GM06990 (cell line): Measurements from ENCODE around the gene MYLK4.

Source experiments
- DNase-seq: peaks from one replicate; pipeline ENCODE4 v3.0.0-alpha.2; 2011; ENCODE audit not compliant: insufficient read length; ENCODE audit errors: extremely low read depth
- H3K27me3 ChIP-seq: replicated peaks from 2 replicates; pipeline ENCODE4 v1.6.0; 2011; ENCODE audit warnings: low read length; ENCODE audit not compliant: control insufficient read depth, insufficient read depth
- H3K36me3 ChIP-seq: 2 replicates; pipeline ENCODE4 v1.5.1; 2011; ENCODE audit warnings: low read length; ENCODE audit not compliant: control insufficient read depth, insufficient read depth
- H3K4me3 ChIP-seq: replicated peaks from 2 replicates; pipeline ENCODE4 v1.5.1; 2011; ENCODE audit warnings: low read depth, mild to moderate bottlenecking, control low read depth, low read length
- TF ChIP-seq, protein P1 (sequence below): IDR thresholded peaks from 2 replicates; pipeline ENCODE4 v1.5.1; 2011; ENCODE audit warnings: low read length, control low read depth, mild to moderate bottlenecking, inconsistent platforms; ENCODE audit not compliant: insufficient read depth, poor library complexity, severe bottlenecking

MYLK4 gene

DNA sequence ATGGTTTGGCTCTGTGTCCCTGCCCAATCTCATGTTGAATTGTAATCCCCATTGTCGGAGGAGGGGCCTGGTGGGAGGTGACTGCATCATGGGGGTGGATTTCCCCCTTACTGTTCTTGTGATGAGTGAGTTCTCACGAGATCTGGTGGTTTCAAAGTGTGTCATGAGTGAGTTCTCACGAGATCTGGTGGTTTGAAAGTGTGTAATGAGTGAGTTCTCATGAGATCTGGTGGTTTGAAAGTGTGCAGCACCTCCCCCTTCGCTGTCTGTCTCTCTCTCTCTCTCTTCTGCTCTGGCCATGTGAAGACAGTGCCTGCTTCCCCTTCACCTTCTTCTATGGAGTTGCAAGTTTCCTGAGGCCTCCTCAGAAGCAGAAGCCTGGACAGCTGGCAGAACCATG, 87.6 kb downstream of the MYLK4 start:
- H3K4me3 ChIP-seq, result no peak overlapping the region
- H3K36me3 ChIP-seq, result no peaks in the 10 kb centered on the region
- no peak for DNase-seq
- TF ChIP-seq, protein P1, sequence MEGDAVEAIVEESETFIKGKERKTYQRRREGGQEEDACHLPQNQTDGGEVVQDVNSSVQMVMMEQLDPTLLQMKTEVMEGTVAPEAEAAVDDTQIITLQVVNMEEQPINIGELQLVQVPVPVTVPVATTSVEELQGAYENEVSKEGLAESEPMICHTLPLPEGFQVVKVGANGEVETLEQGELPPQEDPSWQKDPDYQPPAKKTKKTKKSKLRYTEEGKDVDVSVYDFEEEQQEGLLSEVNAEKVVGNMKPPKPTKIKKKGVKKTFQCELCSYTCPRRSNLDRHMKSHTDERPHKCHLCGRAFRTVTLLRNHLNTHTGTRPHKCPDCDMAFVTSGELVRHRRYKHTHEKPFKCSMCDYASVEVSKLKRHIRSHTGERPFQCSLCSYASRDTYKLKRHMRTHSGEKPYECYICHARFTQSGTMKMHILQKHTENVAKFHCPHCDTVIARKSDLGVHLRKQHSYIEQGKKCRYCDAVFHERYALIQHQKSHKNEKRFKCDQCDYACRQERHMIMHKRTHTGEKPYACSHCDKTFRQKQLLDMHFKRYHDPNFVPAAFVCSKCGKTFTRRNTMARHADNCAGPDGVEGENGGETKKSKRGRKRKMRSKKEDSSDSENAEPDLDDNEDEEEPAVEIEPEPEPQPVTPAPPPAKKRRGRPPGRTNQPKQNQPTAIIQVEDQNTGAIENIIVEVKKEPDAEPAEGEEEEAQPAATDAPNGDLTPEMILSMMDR, result no peak
- H3K27me3 ChIP-seq, result no peaks in the 10 kb centered on the region

DNA sequence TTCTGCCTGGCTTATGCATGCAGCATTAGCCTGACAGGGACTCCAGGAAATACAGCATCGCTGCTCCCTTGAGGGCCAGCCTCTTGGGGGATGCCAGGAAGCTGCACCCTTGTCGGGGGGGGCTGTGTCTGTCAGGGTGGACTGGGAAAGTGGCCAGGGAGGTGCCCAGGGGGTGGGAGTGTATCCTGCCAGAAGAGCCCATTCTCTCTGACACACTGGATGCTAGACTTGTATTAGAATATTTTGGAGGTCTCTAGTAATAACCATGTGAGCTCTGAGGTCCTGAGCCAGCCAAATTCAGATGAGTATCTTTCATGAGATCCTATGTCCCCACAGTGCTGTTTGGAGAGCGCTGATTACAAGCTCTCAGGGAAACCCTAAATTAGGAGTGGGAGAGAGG, 89.1 kb downstream of the MYLK4 start:
- no peaks in the 10 kb centered on the region for H3K36me3 ChIP-seq
- TF ChIP-seq, protein P1, result no peak
- no peaks in the 10 kb centered on the region for H3K27me3 ChIP-seq
- DNase-seq, result no peak
- H3K4me3 ChIP-seq, result no peak overlapping the region

DNA sequence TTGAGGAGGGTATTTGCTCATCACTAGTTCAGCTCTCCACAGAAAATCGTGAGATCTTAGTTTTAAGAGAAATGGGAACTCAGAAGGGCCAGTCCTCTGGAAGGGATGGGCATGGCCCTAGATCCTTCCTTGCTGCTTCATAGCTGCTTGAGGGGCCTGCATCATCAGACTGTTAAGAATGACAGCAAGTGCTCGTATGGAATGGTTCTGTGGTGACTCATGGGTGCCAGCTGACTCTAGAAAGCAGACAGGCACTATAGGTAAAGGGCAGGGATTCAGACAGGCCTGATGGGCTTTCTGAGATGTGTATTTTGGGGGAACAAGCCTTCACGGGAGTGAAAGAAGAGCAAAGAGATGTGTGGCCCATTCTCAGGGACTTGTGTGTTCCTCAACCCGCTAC, 90.8 kb downstream of the MYLK4 start:
- Histone ChIP-seq H3K4me3 (no peak overlapping the region), H3K27me3 (no peaks in the 10 kb centered on the region), H3K36me3 (no peaks in the 10 kb centered on the region)
- DNase-seq, result no peak
- TF ChIP-seq, protein P1, result no peak

DNA sequence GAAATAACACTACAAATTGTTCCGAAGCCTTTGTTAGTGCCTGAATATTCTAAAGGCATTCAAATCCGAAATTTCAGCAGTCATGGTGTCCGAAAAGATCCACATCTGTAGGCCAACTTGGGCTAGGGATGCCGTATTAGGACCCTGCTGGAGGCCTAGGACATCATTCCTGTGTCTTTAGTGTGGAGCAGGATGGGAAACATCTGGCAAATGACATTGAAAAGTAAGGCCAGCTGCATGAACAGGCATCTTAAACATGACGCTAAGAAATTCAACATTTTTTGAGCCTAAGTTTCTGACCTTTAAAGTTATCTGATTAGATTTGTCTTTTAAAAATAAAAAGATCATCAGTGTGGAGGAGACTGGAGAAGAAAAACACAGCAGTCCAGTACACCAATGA, 91.3 kb downstream of the MYLK4 start:
- no peaks in the 10 kb centered on the region for H3K36me3 ChIP-seq
- DNase-seq, result no peak
- no peak overlapping the region for H3K4me3 ChIP-seq
- TF ChIP-seq, protein P1, result no peak
- H3K27me3 ChIP-seq, result no peaks in the 10 kb centered on the region

DNA sequence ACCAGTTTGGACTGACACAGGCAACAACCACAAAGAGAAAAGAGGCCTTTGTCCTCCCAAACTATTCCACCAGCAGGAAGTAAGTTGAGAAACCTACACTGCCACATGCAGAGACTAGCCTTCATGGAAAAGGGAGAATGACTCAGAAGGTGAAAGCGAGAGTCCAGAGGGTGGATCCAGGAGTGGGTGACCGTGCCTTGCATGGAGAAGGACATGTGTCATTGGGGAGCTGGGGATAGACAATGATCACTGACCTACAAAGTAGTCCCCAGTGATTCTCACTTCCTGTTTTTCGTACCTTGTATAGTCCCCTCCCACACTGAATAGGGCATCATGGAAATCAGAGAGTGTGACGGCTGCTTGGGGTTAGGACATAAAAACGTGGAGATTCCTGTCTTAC, 91.9 kb downstream of the MYLK4 start:
- Histone ChIP-seq H3K27me3 (no peaks in the 10 kb centered on the region), H3K4me3 (no peak overlapping the region), H3K36me3 (no peaks in the 10 kb centered on the region)
- TF ChIP-seq, protein P1, result no peak
- DNase-seq, result peak; percentile 36

DNA sequence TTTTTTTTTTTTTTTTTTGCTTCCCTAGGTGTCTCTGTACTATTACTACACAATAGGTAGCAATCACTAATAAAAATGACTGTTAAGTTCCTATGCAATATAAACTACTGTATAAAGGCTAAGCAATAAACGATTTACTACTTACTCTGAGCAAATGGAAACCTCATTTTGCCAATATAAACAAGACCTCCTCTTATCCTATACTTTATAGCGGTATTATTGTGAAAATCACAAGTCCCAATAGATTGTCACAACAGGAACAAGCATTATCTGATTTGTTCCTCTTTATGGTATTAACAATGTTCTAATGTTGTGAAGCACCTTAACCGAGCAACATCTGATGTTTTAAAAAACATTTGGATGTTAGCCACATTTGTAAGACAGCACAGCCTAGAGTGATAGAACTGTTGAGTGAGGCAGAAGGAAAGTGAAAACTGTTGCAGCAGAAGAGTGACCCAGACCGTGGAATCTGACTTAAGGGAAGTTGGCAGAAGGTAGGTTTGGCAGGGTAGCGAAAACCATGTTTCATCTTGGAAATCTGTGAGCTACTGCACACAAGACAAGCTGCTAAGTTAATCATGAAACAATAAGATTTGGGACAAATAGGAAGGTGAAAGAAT, 94.2 kb downstream of the MYLK4 start:
- Histone ChIP-seq H3K4me3 (no peak overlapping the region), H3K27me3 (no peaks in the 10 kb centered on the region), H3K36me3 (no peaks in the 10 kb centered on the region)
- TF ChIP-seq, protein P1, result no peak
- no peak for DNase-seq
